GM03348 (cell line): Measurements from ENCODE around the gene OXSR1.
"Not testable (repeated sequence)": the region's sequence is repeated elsewhere in the genome, so short reads cannot be mapped to it uniquely, and the experiment has no call there.

Experiments
- DNase-seq: peaks from one replicate; pipeline ENCODE4 v3.0.0; 2012; ENCODE audit warnings: low spot score

The OXSR1 gene

GRCh38 chr3:38271553-38271952 lies 106.2 kb downstream of the OXSR1 start:
- peak; percentile 3 for DNase-seq

- no peak for DNase-seq
Measured at GRCh38 chr3:38274864-38275649, 109.7 kb downstream of the OXSR1 start.

GRCh38 chr3:38275658-38276057 lies 110.3 kb downstream of the OXSR1 start:
- no peak for DNase-seq

GRCh38 chr3:38276081-38276916 lies 111.0 kb downstream of the OXSR1 start:
- peak; percentile 5 for DNase-seq

DNA sequence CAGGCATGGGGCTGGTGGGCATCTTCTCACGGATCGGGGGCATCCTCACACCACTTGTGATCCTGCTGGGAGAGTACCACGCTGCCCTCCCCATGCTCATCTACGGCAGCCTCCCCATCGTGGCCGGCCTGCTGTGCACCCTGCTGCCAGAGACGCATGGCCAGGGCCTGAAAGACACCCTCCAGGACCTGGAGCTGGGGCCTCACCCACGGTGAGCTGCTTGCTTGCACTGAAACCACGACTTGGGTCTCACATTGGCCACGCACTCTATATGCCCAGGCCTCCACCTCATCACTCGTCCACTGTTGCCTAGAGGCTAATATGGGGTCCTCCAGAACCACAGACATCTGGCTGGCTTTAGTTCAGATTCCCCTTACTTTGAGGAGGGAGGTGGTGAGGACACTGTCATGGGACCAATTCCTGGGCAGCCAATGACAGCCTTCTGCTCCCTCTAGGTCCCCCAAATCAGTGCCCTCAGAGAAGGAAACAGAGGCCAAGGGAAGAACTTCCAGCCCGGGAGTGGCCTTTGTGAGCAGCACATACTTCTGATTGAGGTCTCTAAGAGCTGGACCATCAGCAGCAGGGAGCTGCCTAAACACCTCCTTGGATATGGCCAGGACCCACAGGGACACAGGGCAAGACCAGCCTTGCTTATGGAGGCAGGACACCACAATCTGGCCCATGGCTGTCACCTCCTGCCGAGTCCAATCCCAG lies 111.7 kb downstream of the OXSR1 start:
- peak; percentile 4 for DNase-seq

GRCh38 chr3:38278841-38279240 lies 113.5 kb downstream of the OXSR1 start:
- no peak for DNase-seq

DNA sequence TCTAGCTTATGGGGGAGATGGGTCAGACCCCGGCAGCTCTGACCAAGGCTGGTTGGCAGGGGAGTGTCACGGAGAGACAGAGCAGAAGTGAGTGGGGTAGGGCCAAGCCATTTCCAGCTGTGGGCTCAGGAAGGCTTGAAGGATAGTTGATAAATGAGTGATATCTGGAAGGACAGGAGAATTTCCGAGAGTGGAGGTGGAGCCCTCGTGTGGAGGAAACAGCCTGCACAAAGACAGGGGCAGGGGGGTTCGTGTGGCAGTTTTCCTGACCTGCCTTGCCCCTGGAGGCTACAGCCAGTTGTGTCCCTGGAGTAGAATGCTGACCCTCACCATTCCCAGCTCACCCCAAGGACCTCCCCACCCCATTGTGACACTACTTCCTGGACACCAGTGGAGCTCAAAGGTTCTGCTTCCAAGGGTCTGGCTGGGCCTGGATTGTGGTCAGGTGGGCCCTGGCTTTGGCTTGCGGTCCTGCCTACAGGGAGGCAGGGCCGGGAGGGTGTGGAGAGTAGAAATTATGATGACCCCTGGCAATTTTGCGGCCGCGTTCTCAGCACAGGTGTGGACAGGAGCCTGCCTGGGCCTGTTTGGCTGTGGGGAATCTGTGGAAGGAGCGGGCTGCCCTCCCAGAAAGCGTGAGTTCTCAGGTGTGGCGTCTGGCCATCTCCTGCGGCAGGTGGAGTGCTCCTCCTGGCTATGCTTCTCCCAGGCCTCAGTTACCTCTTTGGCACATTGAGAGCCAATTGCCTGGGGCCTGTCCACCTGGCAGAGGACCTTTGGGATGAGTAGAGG lies 116.8 kb downstream of the OXSR1 start, which contains the start of gene SLC22A14:
Gene SLC22A14 (plus strand): TSS at position 400 of the 792 bp plus-strand sequence. CDS start 23,733 bp downstream, outside the sequence.
- peak; percentile 4 for DNase-seq

- DNase-seq, result peak; percentile 85
Measured at GRCh38 chr3:38283810-38284755, 118.7 kb downstream of the OXSR1 start.

GRCh38 chr3:38284756-38285150 lies 119.4 kb downstream of the OXSR1 start:
- no peak for DNase-seq

DNA sequence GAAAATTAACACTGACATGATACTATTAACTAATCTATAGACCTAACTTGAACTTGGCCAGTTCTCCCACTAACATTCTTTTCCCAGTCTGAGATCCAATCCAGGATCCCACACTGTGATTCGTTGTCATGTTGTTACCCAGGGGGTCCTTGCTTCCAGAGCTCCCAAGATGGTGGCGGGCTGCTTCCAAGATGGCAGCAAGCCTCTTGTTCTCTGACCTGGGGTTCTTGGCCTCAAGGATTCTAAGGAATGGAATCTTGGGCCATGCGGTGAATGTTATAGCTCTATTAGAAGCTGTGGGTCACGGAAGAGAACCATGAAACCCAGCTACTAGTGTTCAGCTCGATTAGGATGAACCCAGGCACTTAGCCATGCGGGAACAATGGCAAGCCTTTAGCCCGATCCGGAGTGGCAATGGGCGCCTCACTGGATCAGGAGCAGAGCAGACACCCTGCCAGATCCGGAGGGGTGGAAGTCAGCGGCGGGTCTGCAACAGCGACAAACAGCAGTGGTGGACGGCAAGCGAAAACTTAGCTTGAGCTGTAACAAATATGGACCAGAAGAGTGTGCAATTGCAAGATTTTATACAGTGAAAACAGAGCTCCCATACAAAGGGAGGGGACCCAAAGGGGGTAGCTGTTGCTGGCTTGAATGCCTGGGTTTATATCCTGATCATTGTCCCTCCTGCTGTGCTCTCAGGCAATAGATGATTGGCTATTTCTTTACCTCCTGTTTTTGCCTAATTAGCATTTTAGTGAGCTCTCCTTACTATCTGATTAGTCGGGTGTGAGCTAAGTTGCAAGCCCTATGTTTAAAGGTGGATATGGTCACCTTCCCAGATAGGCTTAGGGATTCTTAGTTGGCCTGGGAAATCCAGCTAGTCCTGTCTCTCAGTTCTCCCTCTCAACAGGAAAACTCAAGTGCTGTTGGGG lies 124.2 kb downstream of the OXSR1 start:
- DNase-seq, result not testable (repeated sequence)

GRCh38 chr3:38297053-38297452 lies 131.7 kb downstream of the OXSR1 start:
- DNase-seq, result not testable (repeated sequence)

DNA sequence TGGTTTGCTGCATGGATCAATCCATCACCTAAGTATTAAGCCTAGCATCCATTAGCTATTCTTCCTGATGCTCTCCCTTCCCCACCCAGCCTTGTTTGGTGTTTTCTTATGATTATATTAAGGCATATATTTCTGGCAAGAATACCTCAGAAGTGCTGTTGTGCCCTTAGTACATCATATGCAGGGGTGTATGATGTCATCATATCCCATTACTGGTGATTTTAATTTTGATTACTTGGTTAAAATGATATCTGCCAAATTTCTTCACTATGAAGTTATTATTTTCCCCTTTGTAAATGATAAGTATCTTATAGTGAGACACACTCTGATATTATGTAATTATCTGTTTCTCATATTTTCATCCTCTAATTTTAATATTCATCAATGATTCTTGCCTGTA lies 132.2 kb downstream of the OXSR1 start:
- DNase-seq, result no peak

- peak; percentile 27 for DNase-seq
Measured at GRCh38 chr3:38297947-38298711, 132.8 kb downstream of the OXSR1 start.
